ENCODE measurements around the gene CRYBA1. TPM values are rescaled to one million over a fixed set of nuclear protein-coding genes. Genes with fewer than 3 reads are reported as not detected.

CRYBA1 gene
- not detected in 2 replicates for total RNA-seq

GRCh38 chr17:29246628-29247027 is at the start of gene CRYBA1:
CRYBA1 (plus strand) TSS chr17:29246859; CDS start chr17:29246864, 5 bp downstream.

GRCh38 chr17:29293890-29294579 is 47.4 kb downstream of the CRYBA1 start, which contains the start of gene NUFIP2:
NUFIP2 (minus strand) TSS chr17:29294148; CDS start chr17:29294059, 89 bp downstream.

Other genes starting within 250 kb of the CRYBA1 start
- gene SEZ6, start 240.8 kb upstream of the CRYBA1 start, total RNA-seq = not detected in 2 replicates
- 1.1 TPM in 1 of 2 replicates, not detected in the other for gene PIPOX, start 203.7 kb upstream of the CRYBA1 start, total RNA-seq
- gene MYO18A, start 66.5 kb upstream of the CRYBA1 start, total RNA-seq = 35.0 and 51.4 TPM in 2 replicates
- gene NUFIP2, start 47.3 kb downstream of the CRYBA1 start, total RNA-seq = 16.4 and 23.0 TPM in 2 replicates
- 25.3 and 31.9 TPM in 2 replicates for gene TAOK1, start 143.5 kb downstream of the CRYBA1 start, total RNA-seq